NK-92 (cell line): ENCODE data around the gene CACNB4.
"Not testable (repeated sequence)": the region's sequence is repeated elsewhere in the genome, so short reads cannot be mapped to it uniquely, and the experiment has no call there.

Experiments
- DNase-seq: peaks from one replicate; lab custom pipeline; 2025; ENCODE audit not compliant: unreplicated experiment; lab: John Stamatoyannopoulos, UW

CACNB4 gene

DNA sequence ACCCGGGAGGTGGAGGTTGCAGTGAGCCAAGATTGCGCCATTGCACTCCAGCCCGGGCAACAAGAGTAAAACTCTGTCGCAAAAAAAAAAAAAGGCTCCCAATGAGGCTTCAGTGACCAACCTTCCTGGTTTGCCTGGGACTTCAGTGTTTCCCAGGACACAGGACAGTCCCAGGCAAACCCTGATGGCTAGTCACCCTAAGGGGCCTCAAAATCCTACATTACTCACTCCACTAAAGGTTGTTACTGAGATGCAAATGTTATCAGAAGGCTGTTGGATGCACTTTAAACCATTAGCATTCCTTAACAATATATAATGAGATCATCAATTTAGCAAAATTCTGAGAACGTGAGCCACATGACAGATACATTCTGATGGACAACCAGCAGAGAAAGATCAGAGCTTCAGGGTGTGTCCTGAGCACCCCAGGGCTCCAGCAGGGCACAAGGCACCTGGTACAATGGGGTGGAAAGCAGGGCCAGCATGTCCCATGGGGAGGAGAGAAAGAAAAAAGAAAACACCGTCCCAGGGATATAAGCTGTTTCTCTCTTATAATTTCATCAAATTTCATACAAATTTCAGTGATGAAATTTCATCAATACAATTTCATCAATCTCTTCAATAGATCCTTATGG lies 152.5 kb downstream of the CACNB4 start:
- no peak for DNase-seq

DNA sequence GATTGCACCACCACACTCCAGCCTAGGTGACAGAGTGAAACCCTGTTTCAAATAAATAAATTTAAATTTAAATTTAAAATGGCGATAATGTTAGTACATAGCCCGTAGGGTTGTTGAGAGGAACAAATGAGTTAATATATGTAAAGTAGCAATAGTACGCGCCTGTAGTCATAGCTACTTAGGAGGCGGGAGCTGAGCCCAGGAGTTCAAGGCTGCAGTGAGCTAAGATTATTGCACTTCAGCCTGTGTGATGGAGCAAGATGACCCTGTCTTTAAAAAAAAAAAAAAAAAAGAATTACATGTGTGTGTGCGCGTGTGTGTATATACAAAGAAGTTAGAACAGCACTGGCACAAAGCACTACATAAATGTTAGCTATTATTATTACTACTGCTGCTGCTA lies 153.2 kb downstream of the CACNB4 start:
- no peak for DNase-seq

DNA sequence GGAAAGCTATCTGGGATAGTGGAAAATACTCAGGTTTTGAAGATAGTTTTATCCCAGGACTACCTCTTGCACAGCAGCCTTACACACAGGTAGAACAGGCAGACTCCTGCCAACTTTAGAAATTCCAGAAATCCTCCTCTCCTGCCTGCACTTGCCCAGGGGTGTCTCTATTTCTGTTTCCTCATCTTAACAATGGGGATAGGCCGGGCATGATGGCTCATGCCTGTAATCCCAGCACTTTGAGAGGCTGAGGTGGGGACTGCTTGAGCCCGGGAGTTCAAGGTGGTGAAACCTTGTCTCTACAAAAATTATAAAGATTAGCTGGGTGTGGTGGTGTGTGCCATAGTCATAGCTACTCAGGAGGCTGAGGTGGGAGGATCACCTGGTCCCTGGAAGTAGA lies 153.7 kb downstream of the CACNB4 start:
- DNase-seq = no peak

DNA sequence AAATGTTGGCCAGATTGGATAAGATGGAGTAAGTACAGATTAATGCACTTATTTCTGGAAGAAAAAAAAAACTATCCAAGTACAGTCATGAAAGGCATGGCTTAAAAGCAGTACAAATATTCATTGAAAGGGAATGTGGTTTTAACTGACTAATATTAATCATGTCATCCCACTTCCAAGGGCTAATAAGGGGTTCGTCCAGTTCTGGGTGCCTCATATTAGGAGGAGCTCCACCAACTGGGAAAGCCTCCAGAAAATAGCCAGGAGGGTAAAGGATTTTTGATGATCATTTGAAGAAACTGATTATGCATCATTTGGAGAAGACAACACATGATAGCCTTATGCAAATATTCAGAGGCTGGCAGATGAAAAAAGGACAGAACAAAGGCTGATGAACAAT lies 155.4 kb downstream of the CACNB4 start:
- DNase-seq = no peak

DNA sequence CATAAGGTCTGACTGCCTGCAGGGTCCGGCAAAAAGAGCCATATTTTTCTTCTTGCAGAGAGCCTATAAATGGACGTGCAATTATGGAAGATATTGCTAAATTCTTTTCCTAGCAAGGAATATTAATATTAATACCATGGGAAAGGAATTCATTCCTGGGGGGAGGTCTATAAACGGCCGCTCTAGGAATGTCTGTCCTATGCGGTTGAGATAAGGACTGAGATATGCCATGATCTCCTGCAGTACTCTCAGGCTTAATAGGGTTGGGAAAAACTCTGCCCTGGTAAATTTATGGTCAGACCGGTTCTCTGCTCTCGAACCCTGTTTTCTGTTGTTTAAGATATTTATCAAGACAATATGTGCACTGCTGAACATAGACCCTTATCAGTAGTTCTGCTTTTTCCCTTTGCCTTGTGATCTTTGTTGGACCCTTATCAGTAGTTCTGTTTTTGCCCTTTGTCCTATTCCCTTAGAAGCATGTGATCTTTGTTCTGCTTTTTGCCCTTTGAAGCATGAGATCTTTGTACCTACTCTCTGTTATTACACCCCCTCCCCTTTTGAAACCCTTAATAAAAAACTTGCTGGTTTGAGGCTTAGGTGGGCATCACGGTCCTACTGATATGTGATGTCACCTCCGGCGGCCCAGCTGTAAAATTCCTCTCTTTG lies 156.2 kb downstream of the CACNB4 start:
- DNase-seq = not testable (repeated sequence)

DNA sequence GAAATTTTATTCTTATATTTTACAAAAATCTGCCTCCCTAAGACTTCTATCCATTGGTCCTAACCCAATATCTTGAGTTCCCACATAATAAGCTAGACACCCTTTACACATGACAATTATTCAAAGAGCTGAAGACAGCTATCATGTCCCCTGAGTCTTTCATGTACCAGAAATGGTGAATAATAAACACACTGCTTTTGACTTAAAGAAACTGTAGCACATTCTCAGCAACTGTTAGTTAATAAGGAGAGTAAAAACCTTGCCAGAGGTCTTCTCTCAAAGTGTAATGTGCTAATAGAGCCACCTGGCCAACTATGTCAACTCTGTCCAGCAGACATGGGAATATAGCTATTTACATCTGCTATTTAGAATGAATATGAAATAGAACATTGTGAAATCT lies 160.9 kb downstream of the CACNB4 start:
- no peak for DNase-seq

DNA sequence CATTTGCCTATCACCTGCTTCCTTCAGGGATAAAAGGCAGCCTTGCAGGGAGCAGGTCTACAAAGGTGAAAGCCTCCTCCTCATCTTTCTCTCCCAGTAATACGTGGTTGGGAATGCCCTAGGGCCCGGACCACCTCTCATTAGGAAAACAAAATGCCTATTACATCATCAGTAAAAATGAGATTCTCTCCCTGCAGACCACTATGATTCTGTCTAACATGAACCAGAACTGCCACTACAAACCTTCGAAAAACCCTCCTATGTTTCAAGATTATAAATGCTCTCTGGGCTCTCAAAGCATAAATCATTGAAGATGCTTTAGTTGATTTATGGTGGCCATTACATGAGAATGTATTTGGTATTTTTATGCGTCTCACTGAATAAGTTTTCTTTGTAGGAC lies 162.2 kb downstream of the CACNB4 start:
- DNase-seq = no peak

DNA sequence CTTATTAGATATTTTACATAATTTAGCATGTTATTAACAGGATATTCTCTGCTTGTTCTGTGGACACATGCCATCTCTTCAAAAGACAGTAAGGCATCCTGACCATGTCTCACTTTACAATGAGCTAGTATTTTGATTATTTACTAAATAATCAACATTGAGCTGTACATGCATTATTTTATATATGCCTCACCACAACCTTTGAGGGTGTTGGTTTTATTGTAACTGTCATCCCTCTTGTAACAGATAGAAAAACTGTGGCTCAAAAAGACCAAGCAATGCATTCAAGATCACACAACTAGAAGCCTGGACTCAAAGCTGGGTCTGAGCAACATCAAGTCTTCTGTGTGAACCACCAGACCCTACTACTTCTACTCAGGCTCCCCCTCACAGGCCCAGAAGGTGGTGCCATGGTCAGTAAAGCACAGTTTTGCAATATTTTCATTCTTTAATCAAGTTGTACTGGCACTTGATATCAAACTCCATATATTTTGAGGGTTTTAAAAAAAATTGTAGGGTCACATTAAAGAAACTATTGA lies 165.5 kb downstream of the CACNB4 start:
- DNase-seq = no peak

DNA sequence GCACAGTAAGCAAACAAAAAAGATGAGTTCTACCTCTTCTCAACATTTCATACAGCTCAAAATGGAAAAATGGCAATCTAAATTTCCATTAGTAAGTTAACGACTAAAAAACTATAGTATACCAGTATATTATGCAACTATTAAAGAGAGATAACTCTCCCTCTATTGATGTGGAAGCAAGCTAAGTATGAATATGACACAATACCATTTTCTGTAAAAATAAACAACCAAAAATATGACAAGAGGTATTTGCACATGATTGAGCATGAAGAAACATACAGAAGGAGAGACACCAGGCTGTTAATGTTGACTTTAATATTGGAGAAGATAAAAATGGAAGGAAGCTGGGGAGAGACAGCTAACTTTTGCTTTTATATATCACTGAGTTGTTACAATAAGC lies 167.1 kb downstream of the CACNB4 start:
- DNase-seq = no peak

DNA sequence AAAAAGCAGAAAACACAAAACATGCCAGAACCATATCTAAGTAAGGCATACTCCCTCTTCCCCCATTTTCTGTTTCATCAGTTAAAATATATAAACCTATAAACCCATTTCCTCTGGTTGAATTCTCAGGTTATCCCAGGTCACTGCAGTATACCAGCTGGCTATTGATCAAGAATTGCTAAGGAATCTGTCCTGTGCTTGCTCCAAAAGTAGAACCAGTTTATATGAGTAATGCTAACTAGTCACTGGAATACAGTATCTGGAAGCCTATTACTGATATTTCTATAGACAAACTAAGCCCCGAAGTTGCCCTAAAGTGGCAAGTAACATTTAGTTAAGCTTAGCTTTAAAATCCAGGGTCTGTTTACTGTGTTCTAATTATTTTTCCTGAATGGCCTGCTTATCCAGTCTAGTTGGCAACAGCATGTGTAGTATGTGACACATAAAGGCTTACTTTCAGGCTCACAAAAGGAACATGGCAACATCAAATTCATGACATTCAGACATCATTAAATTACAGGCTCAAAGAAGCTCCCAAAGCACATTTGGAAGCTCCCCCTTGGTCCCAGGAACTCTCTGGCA lies 167.7 kb downstream of the CACNB4 start:
- no peak for DNase-seq

DNA sequence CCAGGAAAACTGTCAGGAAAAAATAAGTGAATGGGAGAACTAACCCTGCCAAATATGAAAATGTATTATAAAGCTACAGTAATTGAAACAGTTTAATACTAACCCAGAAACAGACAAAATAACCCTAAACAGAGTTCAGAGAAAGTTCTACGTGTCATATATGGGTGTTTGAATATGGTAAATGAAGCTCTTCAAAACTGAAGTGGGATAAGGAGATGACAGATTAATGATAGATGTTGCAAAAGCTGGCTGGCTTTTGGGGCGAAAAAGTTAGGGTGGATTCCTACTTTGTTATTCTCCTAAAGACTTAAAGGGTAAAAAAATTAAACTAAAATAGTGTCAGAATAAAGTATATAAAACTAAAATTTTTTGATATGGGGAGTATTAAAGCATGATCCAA lies 168.8 kb downstream of the CACNB4 start:
- DNase-seq = no peak

DNA sequence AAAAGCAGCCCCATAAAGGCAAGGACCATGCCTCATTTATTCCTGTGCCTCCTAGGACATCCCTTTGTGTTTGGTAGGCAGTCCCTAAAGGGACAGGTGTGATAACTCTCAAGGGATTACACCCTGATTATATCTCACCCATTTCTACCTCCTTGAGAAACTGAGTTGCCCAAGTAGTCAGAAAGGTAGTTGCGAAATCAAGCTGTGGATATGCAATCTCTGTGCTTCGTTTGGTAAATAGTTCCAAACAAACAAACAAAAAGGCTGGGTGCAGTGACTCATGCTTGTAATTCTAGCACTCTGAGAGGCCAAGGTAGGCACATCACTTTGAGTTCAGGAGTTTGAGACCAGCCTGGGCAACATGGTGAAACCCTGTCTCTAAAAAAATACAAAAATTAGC lies 170.5 kb downstream of the CACNB4 start:
- DNase-seq = no peak

DNA sequence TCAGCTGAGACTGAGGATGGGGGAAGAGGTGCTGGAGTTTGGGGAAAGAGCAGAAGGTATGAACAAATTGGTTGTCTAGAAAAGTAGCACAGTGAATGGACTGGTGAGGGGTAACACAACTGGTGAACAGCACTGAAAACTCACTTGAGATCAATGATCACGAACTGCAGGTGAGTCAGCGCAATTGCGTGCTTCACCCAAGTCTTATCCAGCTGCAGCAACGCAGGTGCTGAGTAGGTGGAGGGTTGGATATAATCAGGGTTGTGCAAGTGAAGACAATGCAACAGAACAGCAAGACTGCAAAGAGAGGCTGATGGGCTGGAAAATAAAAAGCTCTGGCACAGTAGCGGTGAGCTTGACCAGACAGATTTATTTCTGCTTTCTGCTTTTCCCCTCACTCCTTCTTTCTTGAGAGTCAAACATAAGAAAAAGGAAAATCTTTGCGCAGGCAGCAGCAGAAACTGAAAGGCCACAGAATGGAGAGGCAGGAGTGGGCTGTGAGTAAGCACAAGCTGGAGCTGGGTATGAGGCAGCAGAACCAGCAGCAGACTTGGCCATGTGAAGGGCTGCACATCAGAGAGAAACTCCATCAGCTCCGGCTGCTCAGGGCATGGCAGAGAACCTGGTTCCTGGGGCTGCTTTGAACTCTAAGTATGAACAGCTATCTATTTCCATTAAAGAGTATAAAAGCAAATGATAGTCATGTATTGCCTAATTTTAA lies 171.2 kb downstream of the CACNB4 start:
- DNase-seq = no peak

DNA sequence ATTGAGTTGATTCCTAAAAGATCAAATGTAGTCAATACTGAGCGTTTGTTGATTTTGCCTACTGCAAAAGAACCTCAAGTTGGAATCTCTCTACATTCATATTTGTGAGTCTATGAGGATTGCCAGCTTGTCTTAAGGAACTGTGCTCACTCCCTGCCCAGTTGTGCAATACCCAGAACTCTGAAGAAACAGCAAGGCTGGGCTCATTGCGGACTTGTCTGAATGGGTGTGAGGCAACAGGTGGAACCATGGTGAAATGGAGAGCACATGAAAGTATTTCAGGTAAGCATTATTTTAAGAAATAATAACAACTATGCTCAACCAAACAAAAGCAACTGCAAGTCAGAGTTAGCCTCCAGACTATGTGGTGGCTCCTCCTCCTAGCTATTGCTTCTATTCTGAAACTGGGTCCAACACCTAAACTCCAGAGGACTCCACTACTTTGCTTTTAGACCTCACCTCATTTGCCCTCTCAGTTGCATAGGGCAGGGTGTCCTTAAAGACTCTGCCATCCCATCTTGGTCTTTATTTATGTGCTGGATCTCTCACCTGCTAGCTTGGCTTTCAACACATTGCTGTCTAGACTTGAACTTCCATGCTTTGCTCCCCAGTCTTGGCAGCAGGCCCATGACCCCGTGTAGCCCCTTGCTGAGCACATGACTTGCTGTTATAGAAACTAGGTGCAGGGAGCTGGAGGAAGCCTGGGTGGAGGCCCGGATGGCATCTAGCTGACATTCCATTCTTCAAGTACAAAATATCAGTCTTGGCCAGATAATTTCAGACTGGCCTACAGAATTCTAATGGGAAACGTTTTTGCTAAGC lies 175.8 kb downstream of the CACNB4 start:
- DNase-seq = no peak

DNA sequence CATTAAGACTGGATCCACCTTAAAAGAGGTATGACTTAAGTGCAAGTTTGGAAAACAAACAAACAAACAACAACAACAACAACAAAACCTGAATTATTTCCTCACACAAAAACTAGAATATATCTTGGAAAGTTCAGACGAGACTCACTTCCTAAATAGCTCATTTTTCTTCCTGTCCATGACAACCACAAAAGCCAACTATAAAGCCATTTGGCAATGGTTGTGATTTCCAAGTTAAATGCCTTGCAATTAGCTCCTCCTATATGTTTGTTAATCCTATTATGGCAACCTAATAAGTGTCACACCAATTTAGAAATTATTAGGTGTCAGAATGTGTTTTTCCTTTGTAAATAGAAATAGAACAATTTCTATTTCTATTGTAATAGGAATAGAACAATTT lies 179.1 kb downstream of the CACNB4 start:
- DNase-seq = no peak

DNA sequence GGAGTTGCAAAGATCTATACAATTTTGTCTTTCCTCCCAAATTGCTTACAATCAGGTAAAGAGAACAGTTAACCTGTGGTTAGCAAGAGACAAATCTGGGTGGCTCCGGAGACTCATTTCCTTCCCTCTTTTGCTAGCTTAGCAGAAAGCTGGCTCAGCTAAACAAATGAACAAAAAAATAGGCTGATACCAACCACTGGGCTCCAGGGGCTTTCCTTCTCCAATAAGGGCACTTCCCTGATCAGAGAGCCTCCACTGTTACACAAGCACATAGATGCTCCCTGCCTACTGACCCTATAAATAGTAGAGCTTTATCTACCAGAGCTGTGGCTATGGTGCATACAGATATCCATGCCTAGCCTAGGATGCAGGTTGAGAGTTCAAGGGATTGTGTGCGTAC lies 180.5 kb downstream of the CACNB4 start:
- DNase-seq = no peak

DNA sequence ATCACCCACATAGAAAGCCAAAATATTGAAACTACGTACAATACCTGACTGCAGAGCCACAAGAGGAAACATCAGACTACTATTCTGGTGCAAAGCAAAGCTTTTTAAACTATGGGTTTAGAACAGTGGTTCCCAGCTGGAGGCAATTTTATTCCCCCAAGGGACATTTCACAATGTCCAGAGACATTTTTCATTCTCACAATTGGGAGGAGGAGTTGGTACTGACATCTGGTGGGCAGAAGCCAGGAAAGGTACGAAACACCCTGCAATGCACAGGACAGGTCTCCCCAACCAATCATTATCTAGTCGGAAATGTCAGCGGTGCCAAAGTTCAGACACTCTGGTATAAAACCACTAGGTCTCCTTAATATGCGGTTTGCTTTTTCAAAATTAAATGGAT lies 182.2 kb downstream of the CACNB4 start:
- DNase-seq = no peak

DNA sequence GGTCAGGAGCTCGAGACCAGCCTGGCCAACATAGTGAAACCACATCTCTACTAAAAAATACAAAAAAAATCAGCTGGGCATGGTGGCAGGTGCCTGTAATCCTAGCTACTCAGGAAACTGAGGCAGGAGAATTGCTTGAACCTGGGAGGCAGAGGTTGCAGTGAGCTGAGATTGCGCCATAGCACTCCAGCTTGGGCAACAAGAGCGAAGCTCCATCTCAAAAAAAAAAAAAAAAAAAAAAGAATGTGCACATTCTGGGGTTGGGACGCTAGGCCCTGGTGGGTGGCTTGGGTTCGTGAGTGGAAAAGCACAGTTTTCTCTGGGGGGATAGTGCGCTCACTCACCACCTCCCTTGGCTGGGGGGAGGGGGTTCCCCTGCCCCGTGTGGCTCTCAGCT lies 183.2 kb downstream of the CACNB4 start:
- DNase-seq = not testable (repeated sequence)

DNA sequence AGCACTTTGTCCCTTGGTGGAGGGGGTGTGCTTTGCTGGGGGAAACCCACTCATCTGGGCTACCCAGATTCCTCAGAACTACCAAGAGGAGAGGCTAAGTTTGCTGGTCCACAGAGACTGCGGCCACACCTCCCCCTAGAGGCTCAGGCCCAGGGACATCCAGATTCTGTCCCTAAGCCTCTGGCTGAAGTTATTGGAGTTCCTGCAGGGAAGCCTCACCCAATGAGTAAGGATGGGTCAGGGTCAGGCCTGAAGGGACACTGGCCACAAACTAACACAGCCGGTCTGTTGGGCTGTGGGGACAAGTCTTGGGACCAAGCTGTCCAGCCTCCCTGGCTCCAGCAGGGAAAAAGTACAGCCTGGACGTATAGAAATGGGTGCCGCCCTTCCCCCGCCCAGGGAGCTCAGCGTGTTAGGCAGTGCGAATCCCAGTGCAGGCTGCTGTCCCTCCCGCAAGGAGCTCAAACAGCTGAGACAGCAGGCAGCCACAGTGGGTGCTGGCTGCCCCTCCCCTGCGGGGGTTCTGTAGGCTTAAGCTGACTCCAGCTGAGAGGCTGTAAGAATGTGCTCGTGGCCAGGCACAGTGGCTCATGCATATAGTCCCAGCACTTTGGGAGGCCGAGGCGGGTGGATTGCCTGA lies 183.7 kb downstream of the CACNB4 start:
- no peak for DNase-seq

DNA sequence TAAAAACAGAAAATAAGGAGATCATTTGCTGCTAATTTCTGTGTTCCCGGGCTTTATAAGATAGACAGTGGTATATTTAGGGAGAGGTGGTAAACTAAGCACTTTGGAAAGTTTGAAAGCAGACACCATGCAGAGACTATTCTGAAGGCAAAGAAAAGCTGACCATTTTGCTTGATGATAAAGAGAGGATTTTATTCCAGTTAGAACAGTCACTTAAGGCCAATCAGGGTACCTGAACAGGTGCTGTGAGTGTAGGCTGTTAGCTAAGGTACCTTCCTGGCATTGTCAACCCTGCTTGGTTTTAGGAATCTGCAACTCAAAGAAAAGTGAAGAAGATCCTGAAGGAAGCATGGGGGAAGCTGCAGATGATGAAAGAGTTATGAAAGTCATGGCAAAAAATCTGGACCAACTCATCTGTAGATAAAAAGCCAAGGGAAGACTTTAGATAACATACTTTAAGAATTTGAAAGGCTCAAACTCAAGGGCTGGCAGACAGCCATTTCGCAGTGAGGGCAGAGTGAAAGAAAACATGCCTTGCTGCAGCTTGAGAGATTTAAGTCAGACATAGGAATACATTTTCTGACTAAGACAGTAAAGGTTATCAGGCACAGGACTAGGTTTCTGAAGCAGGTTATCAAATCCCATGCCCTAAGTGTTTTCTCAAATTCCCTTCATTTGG lies 190.5 kb downstream of the CACNB4 start:
- no peak for DNase-seq
